ENCODE data around the gene FOXK1.
"Not testable (repeated sequence)": the region's sequence is repeated elsewhere in the genome, so short reads cannot be mapped to it uniquely, and the experiment has no call there.

FOXK1 gene

GRCh38 chr7:4681886-4682620 lies at the start of gene FOXK1:
FOXK1 (plus strand) TSS chr7:4682295; CDS start chr7:4682309, 14 bp downstream.
- DNase-seq = peak; percentile 69 to 77

GRCh38 chr7:4633012-4633411 lies 49.1 kb upstream of the FOXK1 start:
- no peak for DNase-seq

- DNase-seq = no peak
Observed at GRCh38 chr7:4634166-4634565, 47.9 kb upstream of the FOXK1 start.

GRCh38 chr7:4638781-4639575 lies 43.1 kb upstream of the FOXK1 start:
- DNase-seq = peak in 1 of 2 donors; percentile 5

- no peak for DNase-seq
Observed at GRCh38 chr7:4641091-4641666, 40.9 kb upstream of the FOXK1 start.

GRCh38 chr7:4641667-4642467 lies 40.2 kb upstream of the FOXK1 start:
- DNase-seq = peak; percentile 96

- DNase-seq = no peak
Observed at GRCh38 chr7:4642468-4643203, 39.5 kb upstream of the FOXK1 start.

GRCh38 chr7:4643204-4643471 lies 39.0 kb upstream of the FOXK1 start:
- DNase-seq = not testable (repeated sequence)

- no peak for DNase-seq
Observed at GRCh38 chr7:4645246-4645645, 36.8 kb upstream of the FOXK1 start.

GRCh38 chr7:4648111-4648510 lies 34.0 kb upstream of the FOXK1 start:
- no peak for DNase-seq

GRCh38 chr7:4650433-4651047 lies 31.6 kb upstream of the FOXK1 start:
- DNase-seq = no peak

GRCh38 chr7:4653771-4654170 lies 28.3 kb upstream of the FOXK1 start:
- DNase-seq = no peak

- no peak for DNase-seq
Observed at GRCh38 chr7:4655311-4655710, 26.8 kb upstream of the FOXK1 start.

GRCh38 chr7:4655896-4656295 lies 26.2 kb upstream of the FOXK1 start:
- DNase-seq = no peak

- DNase-seq = no peak
Observed at GRCh38 chr7:4657640-4658417, 24.3 kb upstream of the FOXK1 start.

- DNase-seq = peak in 1 of 2 donors; percentile 5
Observed at GRCh38 chr7:4659551-4660286, 22.4 kb upstream of the FOXK1 start.

GRCh38 chr7:4661871-4662270 lies 20.2 kb upstream of the FOXK1 start:
- no peak for DNase-seq

- no peak for DNase-seq
Observed at GRCh38 chr7:4663239-4664018, 18.7 kb upstream of the FOXK1 start.

- no peak for DNase-seq
Observed at GRCh38 chr7:4665661-4666060, 16.4 kb upstream of the FOXK1 start.

All from CD4-positive, alpha-beta T cell treated with Interleukin-4 for 1 hour (primary cell).